Right lobe of liver (tissue), 6 donors: ENCODE data around the gene IGIP. TPM values are rescaled to one million over a fixed set of nuclear protein-coding genes. Genes with fewer than 3 reads are reported as not detected.

Source experiments
- ATAC-seq, 4 donors: fragments of 200-7000 bp; cut with Tn5 transposase; one replicate each; pipeline ENCODE4 v1.9.1; 2020; ENCODE audit warnings: mild to moderate bottlenecking in 4 of 4, moderate library complexity in 4 of 4
- DNase-seq, 3 donors: peaks; one replicate each; pipeline ENCODE4 v3.0.0-alpha.2; 2020
- H3K27ac ChIP-seq, 3 donors: fragments of 200-600 bp; one replicate each; pipeline ENCODE4 v1.8.0; 2022
- H3K27me3 ChIP-seq, 2 donors: fragments of 200-600 bp; one replicate each; pipeline ENCODE4 v1.8.0; 2022
- H3K36me3 ChIP-seq, 4 donors: fragments of 200-600 bp; sonication (generic) in 1 of 4; one replicate each; pipeline versions ENCODE4 v1.5.1 to v1.8.0; 2017 to 2022; ENCODE audit warnings: control low read depth in 1 of 4
- H3K4me1 ChIP-seq, 4 donors: fragments of 200-600 bp; sonication (generic) in 1 of 4; one replicate each; pipeline versions ENCODE4 v1.5.1 to v1.8.0; 2017 to 2022; ENCODE audit warnings: control low read depth in 1 of 4
- H3K4me3 ChIP-seq, 3 donors: fragments of 200-600 bp; one replicate each; pipeline ENCODE4 v1.8.0; 2022
- H3K9me3 ChIP-seq, 4 donors: fragments of 200-600 bp; sonication (generic) in 1 of 4; one replicate each; pipeline versions ENCODE4 v1.5.1 to v1.8.0; 2017 to 2022; ENCODE audit warnings: control low read depth in 1 of 4
- CTCF ChIP-seq, 4 donors: fragments of 200-600 bp in 3 of 4; fragments of 450-650 bp in 1 of 4; IDR thresholded peaks; one replicate each; pipeline versions ENCODE4 v1.5.1 to v1.8.0; 2016 to 2022; ENCODE audit warnings: antibody characterized with exemption in 4 of 4, mild to moderate bottlenecking in 2 of 4
- POLR2A ChIP-seq: fragments of 450-650 bp; IDR thresholded peaks from one replicate; pipeline ENCODE4 v1.6.1; 2017; ENCODE audit warnings: antibody characterized with exemption, mild to moderate bottlenecking
- WGBS: methylation state at CpG from one replicate; pipeline ENCODE4 v1.1.6; 2018; ENCODE audit warnings: low coverage, low lambda C conversion rate; ENCODE audit not compliant: insufficient coverage; ENCODE audit errors: missing lambda C conversion rate; 5-methylcytosine and 5-hydroxymethylcytosine counted together
- intact Hi-C, 2 donors: fragments of 100-400 bp; cut with DNase I; formaldehyde crosslinking; loops; one replicate each; pipeline versions ENCODE4 v1.11.2 to v1.14.1; 2022
- total RNA-seq, 6 experiments: library from RNA; depleted of rRNA in 2 of 6; stranded (reverse); fragments of >200 nt in 2 of 6; fragmentation: NEBNext Ultra II Directional in 3 of 6; extraction: Animal tissue kit (Norgen Biotek cat#: 25700) in 3 of 6; gene quantifications; one replicate each; pipeline versions ENCODE4 v1.1.0 to v1.2.4, GENCODE V29; 2016 to 2023
- donor health status: DM: no; HTN: yes; CAD: no.
- donor health status: DM: no; HTN: no; CAD: no.
- donor health status: DM: no; HTN: no; CAD: no.
- donor health status: DM: no; HTN: yes; CAD: no.
- donor health status: DM: no; HTN: yes; CAD: no.

The IGIP gene
- total RNA-seq, 6 experiments from 2014 or later = 4.4 to 7.1 (median 6.5) TPM

DNA sequence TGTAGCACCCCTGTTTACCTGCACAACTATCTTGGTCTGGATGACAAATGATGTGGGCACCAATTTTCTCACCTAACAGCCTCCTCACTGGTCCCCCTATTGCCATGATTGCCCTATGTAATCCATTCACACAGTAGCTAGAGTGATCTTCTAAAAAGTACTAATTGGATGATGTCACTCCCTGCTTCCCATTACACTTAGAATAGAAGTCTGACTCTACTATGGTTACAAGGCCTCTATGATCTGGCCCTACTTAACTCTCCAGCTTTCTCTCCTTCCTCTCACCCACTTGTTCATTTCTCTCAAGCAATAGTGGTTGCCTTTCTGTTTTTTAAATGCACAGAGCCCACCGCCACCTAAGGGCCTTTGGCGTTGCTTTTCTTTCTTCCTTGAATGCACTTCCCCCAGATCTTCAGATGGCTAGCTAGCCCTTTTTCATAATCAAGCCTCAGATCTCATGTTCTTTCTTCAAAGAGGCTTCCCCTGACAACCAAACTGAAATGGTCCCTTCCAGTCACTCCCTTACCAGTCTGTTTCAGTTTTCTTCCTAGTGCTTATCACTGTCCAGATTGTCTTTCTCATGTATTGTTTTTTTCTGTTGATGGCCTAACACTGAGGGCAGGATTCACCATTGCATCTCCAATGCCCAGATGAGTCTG, 8.7 kb downstream of the IGIP start:
- no peak for DNase-seq
- Histone ChIP-seq H3K36me3 (no peaks in the 10 kb centered on the region), H3K4me3 (no peak overlapping the region), H3K27me3 (no peaks in the 10 kb centered on the region), H3K27ac (no peak overlapping the region), H3K9me3 (no peaks in the 10 kb centered on the region), H3K4me1 (peaks cover 0 to 7% (median 0%) of the 10 kb centered on the region in 4 donors)
- WGBS = 97% methylated on average over 2 of the region's 2 CpGs
- ATAC-seq = no peak
- TF ChIP-seq POLR2A (no peak), CTCF (IDR thresholded peaks at IDR 0.05) (no peak)
- intact Hi-C loops = no loop called here

GRCh38 chr5:140135127-140135526, 9.4 kb downstream of the IGIP start:
- Histone ChIP-seq H3K36me3 (no peaks in the 10 kb centered on the region), H3K4me1 (peaks cover 0 to 11% (median 0%) of the 10 kb centered on the region in 4 donors), H3K9me3 (no peaks in the 10 kb centered on the region), H3K27me3 (no peaks in the 10 kb centered on the region), H3K4me3 (no peak overlapping the region), H3K27ac (no peak overlapping the region)
- intact Hi-C loops = no loop called here
- no peak for ATAC-seq
- TF ChIP-seq CTCF (IDR thresholded peaks at IDR 0.05) (no peak), POLR2A (no peak)
- DNase-seq = no peak

GRCh38 chr5:140136624-140137023, 10.9 kb downstream of the IGIP start:
- 78% methylated on average over 1 of the region's 1 CpG for WGBS
- intact Hi-C loops = no loop called here
- no peak for ATAC-seq

GRCh38 chr5:140140435-140140834, 14.7 kb downstream of the IGIP start:
- peak overlapping the region in 1 of 3 donors; percentile 30 for H3K27ac ChIP-seq
- no peak overlapping the region for H3K4me3 ChIP-seq
- TF ChIP-seq POLR2A = no peak
- TF ChIP-seq CTCF (IDR thresholded peaks at IDR 0.05) = no peak
- no peak for DNase-seq
- intact Hi-C loops = loop anchor here in 1 of 2 donors (5.0 kb wide), 1 partner anchor 68 kb away; no protein-coding TSS in a partner anchor
- no peaks in the 10 kb centered on the region for H3K36me3 ChIP-seq
- H3K9me3 ChIP-seq = no peaks in the 10 kb centered on the region
- peaks cover 0 to 40% (median 8%) of the 10 kb centered on the region in 4 donors for H3K4me1 ChIP-seq
- no peaks in the 10 kb centered on the region for H3K27me3 ChIP-seq
- WGBS = 59% methylated on average over 3 of the region's 3 CpGs
- peak in 3 of 4 donors; percentile 40 to 49 (median 44) for ATAC-seq

More at GRCh38 chr5:140136624-140137023, 10.9 kb downstream of the IGIP start:
- Histone ChIP-seq H3K36me3 (no peaks in the 10 kb centered on the region), H3K4me1 (peaks cover 0 to 21% (median 4%) of the 10 kb centered on the region in 4 donors), H3K27me3 (no peaks in the 10 kb centered on the region), H3K27ac (no peak overlapping the region), H3K4me3 (no peak overlapping the region), H3K9me3 (no peaks in the 10 kb centered on the region)
- TF ChIP-seq POLR2A = no peak
- no peak for TF ChIP-seq CTCF (IDR thresholded peaks at IDR 0.05)
- DNase-seq = no peak
